ENCODE data around the gene C3orf18.

- no peak for TF ChIP-seq CTCF (IDR thresholded peaks at IDR 0.05)
- peak; percentile 16 for TF ChIP-seq EZH2 (IDR thresholded peaks at IDR 0.05)
- TF ChIP-seq EZH2phosphoT487 (IDR thresholded peaks at IDR 0.05), result no peak
Measured at GRCh38 chr3:50612234-50612882, 44.8 kb upstream of the C3orf18 start.

Measured in neural progenitor cell (in vitro differentiated cells).